Progenitor cell of endocrine pancreas (in vitro differentiated cells): ENCODE data around the gene TBXAS1. TPM values are rescaled to one million over a fixed set of nuclear protein-coding genes. Genes with fewer than 3 reads are reported as not detected.

Source experiments
- DNase-seq: peaks from one replicate; pipeline ENCODE4 v3.0.0; 2021; ENCODE audit warnings: low spot score; ENCODE audit not compliant: unreplicated experiment
- H3K27ac Mint-ChIP-seq: 2 replicates; pipeline ENCODE4 v1.8.0; 2021; ENCODE audit warnings: mild to moderate bottlenecking, moderate library complexity, mixed read lengths
- H3K27me3 Mint-ChIP-seq: 2 replicates; pipeline ENCODE4 v1.8.0; 2021; ENCODE audit warnings: mixed read lengths
- H3K36me3 Mint-ChIP-seq: 2 replicates; pipeline ENCODE4 v1.8.0; 2022; ENCODE audit warnings: mixed read lengths; ENCODE audit not compliant: insufficient read depth
- H3K4me1 Mint-ChIP-seq: 2 replicates; pipeline ENCODE4 v1.8.0; 2021; ENCODE audit warnings: low read depth, mixed read lengths
- H3K4me3 Mint-ChIP-seq: 2 replicates; pipeline ENCODE4 v1.8.0; 2021; ENCODE audit warnings: low read depth, mild to moderate bottlenecking, moderate library complexity, mixed read lengths
- H3K9me3 Mint-ChIP-seq: 2 replicates; pipeline ENCODE4 v1.8.0; 2021; ENCODE audit warnings: low read depth, mixed read lengths
- CTCF ChIP-seq: fragments of 200-600 bp; sonication (generic); IDR thresholded peaks from one replicate; pipeline ENCODE4 v1.5.0; 2021; ENCODE audit warnings: antibody characterized with exemption, mild to moderate bottlenecking; ENCODE audit not compliant: unreplicated experiment
- total RNA-seq: library from RNA; stranded (reverse); gene quantifications from 2 replicates; pipeline ENCODE4 v1.2.1, GENCODE V29; 2021

Gene TBXAS1
- total RNA-seq, 1 donor from 2014 or later, result 10.4 TPM

GRCh38 chr7:139981511-139981895, 152.4 kb downstream of the TBXAS1 start:
- no peak overlapping the region for H3K27ac Mint-ChIP-seq
- peaks cover 13% of the 10 kb centered on the region for H3K27me3 Mint-ChIP-seq
- DNase-seq, result no peak

GRCh38 chr7:139982927-139983920, 154.2 kb downstream of the TBXAS1 start:
- Mint-ChIP-seq H3K4me1 (peaks cover 4% of the 10 kb centered on the region), H3K4me3 (no peak overlapping the region), H3K27me3 (peaks cover 13% of the 10 kb centered on the region), H3K36me3 (no peaks in the 10 kb centered on the region), H3K9me3 (no peaks in the 10 kb centered on the region), H3K27ac (no peak overlapping the region)
- no peak for TF ChIP-seq CTCF
- DNase-seq, result no peak

More at GRCh38 chr7:139981511-139981895, 152.4 kb downstream of the TBXAS1 start:
- Mint-ChIP-seq H3K36me3 (no peaks in the 10 kb centered on the region), H3K9me3 (no peaks in the 10 kb centered on the region), H3K4me1 (peaks cover 4% of the 10 kb centered on the region), H3K4me3 (no peak overlapping the region)
- TF ChIP-seq CTCF, result no peak

GRCh38 chr7:139984642-139985539, 155.8 kb downstream of the TBXAS1 start:
- no peak overlapping the region for H3K27ac Mint-ChIP-seq
- H3K36me3 Mint-ChIP-seq, result no peaks in the 10 kb centered on the region
- no peak overlapping the region for H3K4me3 Mint-ChIP-seq
- H3K27me3 Mint-ChIP-seq, result peaks cover 27% of the 10 kb centered on the region
- no peaks in the 10 kb centered on the region for H3K9me3 Mint-ChIP-seq
- no peak for DNase-seq
- TF ChIP-seq CTCF, result no peak
- peaks cover 4% of the 10 kb centered on the region for H3K4me1 Mint-ChIP-seq

- no peak for TF ChIP-seq CTCF
- Mint-ChIP-seq H3K27me3 (peaks cover 30% of the 10 kb centered on the region), H3K36me3 (no peaks in the 10 kb centered on the region), H3K9me3 (no peaks in the 10 kb centered on the region), H3K4me1 (peaks cover 1% of the 10 kb centered on the region), H3K4me3 (no peak overlapping the region), H3K27ac (no peak overlapping the region)
- DNase-seq, result no peak
Observed at GRCh38 chr7:139985811-139986210, 156.7 kb downstream of the TBXAS1 start.
